ENCODE data around the gene TMEM130. TPM values are rescaled to one million over a fixed set of nuclear protein-coding genes. Genes with fewer than 3 reads are reported as not detected.

TMEM130 gene
- total RNA-seq, 1 donor from 2014 or later, result 1.7 TPM

DNA sequence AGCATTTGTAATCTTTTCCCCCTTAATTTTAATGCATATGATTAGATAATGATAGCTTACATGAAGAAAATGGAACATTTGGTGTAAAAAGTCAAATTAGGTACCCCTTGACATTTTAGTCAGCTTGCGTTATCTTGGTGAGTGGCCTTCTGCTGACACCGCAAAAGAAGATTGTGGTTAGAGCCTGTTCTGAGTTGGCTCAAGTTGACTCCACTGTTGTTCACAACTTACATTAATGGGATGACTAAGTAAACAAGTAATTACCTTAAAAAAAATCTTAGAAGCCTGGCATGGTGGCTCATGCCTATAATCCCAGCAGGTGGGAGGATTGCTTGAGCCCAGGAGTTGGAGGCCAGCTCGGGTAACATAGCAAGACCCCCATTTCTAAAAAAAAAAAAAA is 32.7 kb upstream of the TMEM130 start:
- Mint-ChIP-seq H3K27me3 (ENCODE audit: unreplicated experiment) (no peaks in the 10 kb centered on the region), H3K36me3 (ENCODE audit: unreplicated experiment) (peaks cover 69% of the 10 kb centered on the region), H3K4me1 (ENCODE audit: unreplicated experiment) (no peaks in the 10 kb centered on the region)

GRCh38 chr7:98900815-98901214 is 31.0 kb upstream of the TMEM130 start:
- H3K36me3 Mint-ChIP-seq (ENCODE audit: unreplicated experiment), result peaks cover 70% of the 10 kb centered on the region

More for the DNA sequence above, 32.7 kb upstream of the TMEM130 start:
- no peaks in the 10 kb centered on the region for H3K9me3 Mint-ChIP-seq (ENCODE audit: unreplicated experiment)
- TF ChIP-seq CTCF (IDR thresholded peaks at IDR 0.05), result no peak
- DNase-seq (ENCODE audit: extremely low spot score, unreplicated experiment), result no peak
- H3K4me3 Mint-ChIP-seq (ENCODE audit: unreplicated experiment), result no peak overlapping the region
- no peak overlapping the region for H3K27ac Mint-ChIP-seq (ENCODE audit: unreplicated experiment)

GRCh38 chr7:98899816-98900215 is 30.0 kb upstream of the TMEM130 start:
- Mint-ChIP-seq H3K36me3 (ENCODE audit: unreplicated experiment) (peaks cover 68% of the 10 kb centered on the region), H3K9me3 (ENCODE audit: unreplicated experiment) (no peaks in the 10 kb centered on the region), H3K4me1 (ENCODE audit: unreplicated experiment) (no peaks in the 10 kb centered on the region), H3K4me3 (ENCODE audit: unreplicated experiment) (no peak overlapping the region), H3K27me3 (ENCODE audit: unreplicated experiment) (no peaks in the 10 kb centered on the region), H3K27ac (ENCODE audit: unreplicated experiment) (no peak overlapping the region)
- DNase-seq (ENCODE audit: extremely low spot score, unreplicated experiment), result no peak
- TF ChIP-seq CTCF (IDR thresholded peaks at IDR 0.05), result no peak

More at GRCh38 chr7:98900815-98901214, 31.0 kb upstream of the TMEM130 start:
- Mint-ChIP-seq H3K27ac (ENCODE audit: unreplicated experiment) (no peak overlapping the region), H3K27me3 (ENCODE audit: unreplicated experiment) (no peaks in the 10 kb centered on the region), H3K9me3 (ENCODE audit: unreplicated experiment) (no peaks in the 10 kb centered on the region), H3K4me3 (ENCODE audit: unreplicated experiment) (no peak overlapping the region), H3K4me1 (ENCODE audit: unreplicated experiment) (no peaks in the 10 kb centered on the region)
- no peak for TF ChIP-seq CTCF (IDR thresholded peaks at IDR 0.05)
- DNase-seq (ENCODE audit: extremely low spot score, unreplicated experiment), result no peak

- Mint-ChIP-seq H3K36me3 (ENCODE audit: unreplicated experiment) (peaks cover 58% of the 10 kb centered on the region), H3K27ac (ENCODE audit: unreplicated experiment) (no peak overlapping the region), H3K4me1 (ENCODE audit: unreplicated experiment) (no peaks in the 10 kb centered on the region), H3K27me3 (ENCODE audit: unreplicated experiment) (no peaks in the 10 kb centered on the region), H3K9me3 (ENCODE audit: unreplicated experiment) (no peaks in the 10 kb centered on the region), H3K4me3 (ENCODE audit: unreplicated experiment) (no peak overlapping the region)
- TF ChIP-seq CTCF (IDR thresholded peaks at IDR 0.05), result no peak
- DNase-seq (ENCODE audit: extremely low spot score, unreplicated experiment), result no peak
Measured at GRCh38 chr7:98892609-98893008, 22.8 kb upstream of the TMEM130 start.

DNA sequence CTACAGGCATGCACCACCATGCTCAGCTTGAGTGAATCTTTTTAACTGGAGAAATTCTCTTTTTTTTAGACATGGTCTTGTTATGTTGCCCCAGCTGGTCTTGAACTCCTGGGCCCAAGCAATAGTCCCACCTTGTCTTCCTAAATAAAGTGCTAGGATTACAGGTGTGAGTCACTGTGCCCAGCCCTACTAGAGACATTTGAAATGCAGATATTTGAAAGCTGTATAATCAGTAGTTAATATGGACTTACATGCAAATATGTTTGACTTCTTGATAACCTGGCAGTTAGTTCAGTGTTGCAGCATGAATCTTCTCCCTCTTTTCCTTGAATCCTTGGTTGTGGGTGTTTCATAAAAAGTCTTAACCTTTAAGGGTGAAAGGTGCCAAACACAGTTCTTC is 17.2 kb upstream of the TMEM130 start:
- TF ChIP-seq CTCF (IDR thresholded peaks at IDR 0.05), result no peak
- peaks cover 29% of the 10 kb centered on the region for H3K36me3 Mint-ChIP-seq (ENCODE audit: unreplicated experiment)
- no peak overlapping the region for H3K27ac Mint-ChIP-seq (ENCODE audit: unreplicated experiment)
- H3K4me3 Mint-ChIP-seq (ENCODE audit: unreplicated experiment), result no peak overlapping the region
- H3K4me1 Mint-ChIP-seq (ENCODE audit: unreplicated experiment), result no peaks in the 10 kb centered on the region
- no peaks in the 10 kb centered on the region for H3K27me3 Mint-ChIP-seq (ENCODE audit: unreplicated experiment)
- H3K9me3 Mint-ChIP-seq (ENCODE audit: unreplicated experiment), result no peaks in the 10 kb centered on the region
- DNase-seq (ENCODE audit: extremely low spot score, unreplicated experiment), result no peak
